ENCODE measurements around the gene SPDYC. TPM values are rescaled to one million over a fixed set of nuclear protein-coding genes. Genes with fewer than 3 reads are reported as not detected.

Gene SPDYC
- total and polyA plus RNA-seq, 2 donors from 2014 or later, result 0.43 TPM; not detected in 1

GRCh38 chr11:65185869-65186341 lies 15.9 kb downstream of the SPDYC start:
- no peak for FAIRE-seq
- Histone ChIP-seq H3K4me1 (ENCODE audit: control insufficient read depth in 2 of 3, insufficient read depth in 2 of 3, low read depth in 1 of 3, low read length in 3 of 3) (peaks cover 0 to 16% (median 0%) of the 10 kb centered on the region in 3 donors), H3K27ac (ENCODE audit: low read depth in 2 of 2, low read length in 2 of 2) (no peak overlapping the region), H3K36me3 (ENCODE audit: control insufficient read depth in 2 of 3, insufficient read depth in 3 of 3, low read length in 3 of 3) (peaks cover 0 to 34% (median 20%) of the 10 kb centered on the region in 3 donors), H3K27me3 (ENCODE audit: control insufficient read depth, insufficient read depth, low read length) (no peaks in the 10 kb centered on the region), H3K4me3 (ENCODE audit: low read length in 3 of 3) (no peak overlapping the region), H3K9me3 (ENCODE audit: control insufficient read depth in 2 of 3, insufficient read depth in 1 of 3, low read length in 3 of 3) (no peaks in the 10 kb centered on the region), H3K9ac (ENCODE audit: low read length in 3 of 3) (no peak overlapping the region)
- peak in 2 of 5 donors; percentile 39 to 69 for DNase-seq
- intact Hi-C loops (cut with DNase I), result no loop called here
- TF ChIP-seq, protein P1, sequence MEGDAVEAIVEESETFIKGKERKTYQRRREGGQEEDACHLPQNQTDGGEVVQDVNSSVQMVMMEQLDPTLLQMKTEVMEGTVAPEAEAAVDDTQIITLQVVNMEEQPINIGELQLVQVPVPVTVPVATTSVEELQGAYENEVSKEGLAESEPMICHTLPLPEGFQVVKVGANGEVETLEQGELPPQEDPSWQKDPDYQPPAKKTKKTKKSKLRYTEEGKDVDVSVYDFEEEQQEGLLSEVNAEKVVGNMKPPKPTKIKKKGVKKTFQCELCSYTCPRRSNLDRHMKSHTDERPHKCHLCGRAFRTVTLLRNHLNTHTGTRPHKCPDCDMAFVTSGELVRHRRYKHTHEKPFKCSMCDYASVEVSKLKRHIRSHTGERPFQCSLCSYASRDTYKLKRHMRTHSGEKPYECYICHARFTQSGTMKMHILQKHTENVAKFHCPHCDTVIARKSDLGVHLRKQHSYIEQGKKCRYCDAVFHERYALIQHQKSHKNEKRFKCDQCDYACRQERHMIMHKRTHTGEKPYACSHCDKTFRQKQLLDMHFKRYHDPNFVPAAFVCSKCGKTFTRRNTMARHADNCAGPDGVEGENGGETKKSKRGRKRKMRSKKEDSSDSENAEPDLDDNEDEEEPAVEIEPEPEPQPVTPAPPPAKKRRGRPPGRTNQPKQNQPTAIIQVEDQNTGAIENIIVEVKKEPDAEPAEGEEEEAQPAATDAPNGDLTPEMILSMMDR (IDR thresholded peaks at IDR 0.05; ENCODE audit: borderline replicate concordance, extremely low read depth, insufficient read depth), result no peak

DNA sequence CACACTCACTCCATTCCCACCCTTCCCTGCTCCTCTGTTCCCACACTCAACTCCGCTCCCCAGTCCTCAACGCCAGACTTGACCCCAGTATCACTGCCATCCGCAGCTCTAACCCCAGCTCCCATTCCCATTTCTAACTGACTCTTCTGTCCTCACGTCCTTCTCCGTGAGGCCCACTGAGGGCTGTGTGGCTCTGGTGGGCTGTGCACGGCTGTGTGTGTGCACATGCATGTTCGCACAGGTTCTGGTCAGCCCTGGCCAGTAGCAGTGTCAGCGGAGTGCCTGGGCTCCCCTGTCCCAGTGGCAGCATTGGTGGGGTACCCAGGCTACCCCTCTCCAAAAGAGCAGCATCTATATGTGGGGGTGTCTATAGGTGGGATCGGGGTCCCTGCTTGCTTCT lies 16.7 kb downstream of the SPDYC start:
- H3K36me3 ChIP-seq (ENCODE audit: control insufficient read depth in 2 of 3, insufficient read depth in 3 of 3, low read length in 3 of 3), result peaks cover 0 to 34% (median 20%) of the 10 kb centered on the region in 3 donors
- H3K9ac ChIP-seq (ENCODE audit: low read length in 3 of 3), result no peak overlapping the region
- H3K9me3 ChIP-seq (ENCODE audit: control insufficient read depth in 2 of 3, insufficient read depth in 1 of 3, low read length in 3 of 3), result no peaks in the 10 kb centered on the region
- TF ChIP-seq, protein P1 (IDR thresholded peaks at IDR 0.05; ENCODE audit: borderline replicate concordance, extremely low read depth, insufficient read depth), result no peak
- no peaks in the 10 kb centered on the region for H3K27me3 ChIP-seq (ENCODE audit: control insufficient read depth, insufficient read depth, low read length)
- H3K27ac ChIP-seq (ENCODE audit: low read depth in 2 of 2, low read length in 2 of 2), result no peak overlapping the region
- FAIRE-seq (no peak), DNase-seq (peak in 2 of 5 donors; percentile 15 to 63)
- peaks cover 0 to 15% (median 0%) of the 10 kb centered on the region in 3 donors for H3K4me1 ChIP-seq (ENCODE audit: control insufficient read depth in 2 of 3, insufficient read depth in 2 of 3, low read depth in 1 of 3, low read length in 3 of 3)
- intact Hi-C loops (cut with DNase I), result no loop called here
- no peak overlapping the region for H3K4me3 ChIP-seq (ENCODE audit: low read length in 3 of 3)

DNA sequence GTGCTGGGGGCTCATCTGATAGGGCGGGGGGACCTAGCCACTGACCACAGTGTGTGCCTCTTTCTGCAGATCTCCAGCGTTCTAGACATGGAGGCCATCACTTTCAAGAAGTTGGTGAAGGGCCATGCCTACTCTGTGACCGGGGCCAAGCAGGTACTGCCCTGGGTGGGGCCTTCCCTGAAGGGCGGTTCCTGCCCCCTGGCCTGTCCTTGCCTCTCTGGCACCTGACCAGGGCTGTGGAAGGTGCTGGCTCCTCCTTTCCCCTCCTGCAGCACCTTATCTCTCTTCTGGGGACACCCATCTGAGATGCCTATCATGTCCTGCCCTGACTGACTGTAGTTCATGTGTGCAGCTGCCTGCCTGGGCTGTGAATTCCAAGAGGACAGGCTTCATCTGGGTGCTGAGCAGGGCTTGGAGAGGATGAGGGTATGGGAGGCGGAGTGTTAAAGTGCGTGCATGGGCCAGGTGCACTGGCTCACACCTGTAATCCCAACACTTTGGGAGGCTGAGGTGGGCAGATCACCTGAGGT lies 17.2 kb downstream of the SPDYC start:
- FAIRE-seq (no peak), DNase-seq (peak in 2 of 5 donors; percentile 23 to 30)
- no peak overlapping the region for H3K9ac ChIP-seq (ENCODE audit: low read length in 3 of 3)
- H3K27me3 ChIP-seq (ENCODE audit: control insufficient read depth, insufficient read depth, low read length), result no peaks in the 10 kb centered on the region
- no peak overlapping the region for H3K4me3 ChIP-seq (ENCODE audit: low read length in 3 of 3)
- peaks cover 0 to 34% (median 20%) of the 10 kb centered on the region in 3 donors for H3K36me3 ChIP-seq (ENCODE audit: control insufficient read depth in 2 of 3, insufficient read depth in 3 of 3, low read length in 3 of 3)
- intact Hi-C loops (cut with DNase I), result no loop called here
- H3K4me1 ChIP-seq (ENCODE audit: control insufficient read depth in 2 of 3, insufficient read depth in 2 of 3, low read depth in 1 of 3, low read length in 3 of 3), result peaks cover 0 to 14% (median 0%) of the 10 kb centered on the region in 3 donors
- no peak overlapping the region for H3K27ac ChIP-seq (ENCODE audit: low read depth in 2 of 2, low read length in 2 of 2)
- no peaks in the 10 kb centered on the region for H3K9me3 ChIP-seq (ENCODE audit: control insufficient read depth in 2 of 3, insufficient read depth in 1 of 3, low read length in 3 of 3)
- TF ChIP-seq, protein P1 (IDR thresholded peaks at IDR 0.05; ENCODE audit: borderline replicate concordance, extremely low read depth, insufficient read depth), result no peak

Measured in kidney (tissue), 14 donors.